ENCODE results near the gene AAR2. TPM values are rescaled to one million over a fixed set of nuclear protein-coding genes. Genes with fewer than 3 reads are reported as not detected.

AAR2 gene
- polyA plus RNA-seq, 1 donor from 2014 or later: 28.1 TPM

GRCh38 chr20:36275441-36276189 is 39.3 kb downstream of the AAR2 start:
- Histone ChIP-seq H3K79me2 (replicated peaks; ENCODE audit: insufficient read depth, low read length) (no peaks in the 10 kb centered on the region), H4K20me1 (ENCODE audit: insufficient read depth) (no peaks in the 10 kb centered on the region), H3K27me3 (ENCODE audit: insufficient read depth, low read depth, low read length) (no peaks in the 10 kb centered on the region), H3K9ac (ENCODE audit: low read length) (no peak overlapping the region), H3K4me2 (ENCODE audit: low read length) (no peak overlapping the region), H2AFZ (ENCODE audit: low read depth, low read length) (no peak overlapping the region), H3F3A (ENCODE audit: insufficient read depth, low read length, poor library complexity, severe bottlenecking) (no peaks in the 10 kb centered on the region), H3K9me3 (ENCODE audit: low read length) (no peaks in the 10 kb centered on the region), H3K9me2 (ENCODE audit: insufficient read depth, low read length) (no peaks in the 10 kb centered on the region), H3K36me3 (ENCODE audit: insufficient read depth, low read length) (no peaks in the 10 kb centered on the region), H3K27ac (ENCODE audit: low read length) (no peak overlapping the region), H3K4me3 (ENCODE audit: low read length) (no peak overlapping the region)
- TF ChIP-seq POLR2AphosphoS5 (IDR thresholded peaks at IDR 0.05) (no peak), EP300 (conservative IDR thresholded peaks at IDR 0.05; ENCODE audit: poor library complexity, severe bottlenecking) (no peak), CTCF (IDR thresholded peaks at IDR 0.05; ENCODE audit: poor library complexity, severe bottlenecking) (no peak), REST (IDR thresholded peaks at IDR 0.05; ENCODE audit: borderline replicate concordance) (no peak), RAD21 (conservative IDR thresholded peaks at IDR 0.05) (no peak), TAF1 (IDR thresholded peaks at IDR 0.05; ENCODE audit: low read depth) (no peak), SMC3 (conservative IDR thresholded peaks at IDR 0.05; ENCODE audit: poor library complexity) (no peak), MXI1 (conservative IDR thresholded peaks at IDR 0.05; ENCODE audit: poor library complexity, severe bottlenecking) (no peak), EZH2 (IDR thresholded peaks at IDR 0.05; ENCODE audit: borderline replicate concordance, insufficient read depth, low read length, poor library complexity, severe bottlenecking) (no peak)

- TF ChIP-seq EZH2 (IDR thresholded peaks at IDR 0.05; ENCODE audit: borderline replicate concordance, insufficient read depth, low read length, poor library complexity, severe bottlenecking) (no peak), POLR2AphosphoS5 (IDR thresholded peaks at IDR 0.05) (no peak), TAF1 (IDR thresholded peaks at IDR 0.05; ENCODE audit: low read depth) (no peak)
- Histone ChIP-seq H3K27me3 (ENCODE audit: insufficient read depth, low read depth, low read length) (no peaks in the 10 kb centered on the region), H3K9me2 (ENCODE audit: insufficient read depth, low read length) (no peaks in the 10 kb centered on the region)
These were observed 41.3 kb downstream of the AAR2 start for GRCh38 chr20:36277546-36277945.

More at GRCh38 chr20:36277546-36277945, 41.3 kb downstream of the AAR2 start:
- Histone ChIP-seq H3F3A (ENCODE audit: insufficient read depth, low read length, poor library complexity, severe bottlenecking) (no peaks in the 10 kb centered on the region), H3K27ac (ENCODE audit: low read length) (no peak overlapping the region), H3K9ac (ENCODE audit: low read length) (no peak overlapping the region), H3K36me3 (ENCODE audit: insufficient read depth, low read length) (no peaks in the 10 kb centered on the region), H4K20me1 (ENCODE audit: insufficient read depth) (no peaks in the 10 kb centered on the region), H3K79me2 (replicated peaks; ENCODE audit: insufficient read depth, low read length) (no peaks in the 10 kb centered on the region), H3K4me2 (ENCODE audit: low read length) (no peak overlapping the region), H3K9me3 (ENCODE audit: low read length) (no peaks in the 10 kb centered on the region), H3K4me3 (ENCODE audit: low read length) (no peak overlapping the region), H2AFZ (ENCODE audit: low read depth, low read length) (no peak overlapping the region)

All from neural cell (in vitro differentiated cells).